Activated CD8-positive, alpha-beta memory T cell treated with anti-CD3 and anti-CD28 coated beads for 48 hours (primary cell): Measurements from ENCODE around the gene NFE2L1.
A peak's percentile ranks its signal among the peaks of the same experiment; 100 is the strongest.

Source experiments
- DNase-seq, 3 experiments: peaks; one replicate each; pipeline ENCODE4 v3.0.0-alpha.2; 2020; ENCODE audit warnings: low read depth in 2 of 3, low spot score in 2 of 3

NFE2L1 gene

GRCh38 chr17:48047113-48047740 is 932 bp upstream of the NFE2L1 start:
- DNase-seq, result no peak

GRCh38 chr17:48048384-48049126 is 396 bp downstream of the NFE2L1 start:
- DNase-seq, result peak in 1 of 3 experiments; percentile 44

- no peak for DNase-seq
These were observed 3.1 kb downstream of the NFE2L1 start for GRCh38 chr17:48051283-48051682.

GRCh38 chr17:48051706-48052486 is 3.7 kb downstream of the NFE2L1 start:
- DNase-seq, result no peak

GRCh38 chr17:48052956-48053757 is 5.0 kb downstream of the NFE2L1 start:
- DNase-seq, result no peak

GRCh38 chr17:48053758-48054237 is 5.6 kb downstream of the NFE2L1 start:
- DNase-seq, result no peak

GRCh38 chr17:48054238-48055185 is 6.4 kb downstream of the NFE2L1 start:
- DNase-seq, result no peak

GRCh38 chr17:48055531-48056245 is 7.5 kb downstream of the NFE2L1 start:
- DNase-seq, result no peak

GRCh38 chr17:48056246-48056745 is 8.1 kb downstream of the NFE2L1 start:
- no peak for DNase-seq

- DNase-seq, result no peak
These were observed 8.7 kb downstream of the NFE2L1 start for GRCh38 chr17:48056879-48057278.

- DNase-seq, result no peak
These were observed 9.5 kb downstream of the NFE2L1 start for GRCh38 chr17:48057626-48058025.

- DNase-seq, result no peak
These were observed 10.4 kb downstream of the NFE2L1 start for GRCh38 chr17:48058393-48059124.

GRCh38 chr17:48059125-48059668 is 11.0 kb downstream of the NFE2L1 start:
- DNase-seq, result no peak

GRCh38 chr17:48060249-48060648 is 12.1 kb downstream of the NFE2L1 start:
- no peak for DNase-seq

- no peak for DNase-seq
These were observed 14.1 kb downstream of the NFE2L1 start for GRCh38 chr17:48062273-48062672.

GRCh38 chr17:48064638-48065037 is 16.5 kb downstream of the NFE2L1 start:
- no peak for DNase-seq

- DNase-seq, result no peak
These were observed 18.0 kb downstream of the NFE2L1 start for GRCh38 chr17:48066192-48066591.

- no peak for DNase-seq
These were observed 18.5 kb downstream of the NFE2L1 start for GRCh38 chr17:48066656-48067055.
